Caco-2 (cell line): ENCODE measurements around the gene CASP9. TPM values are rescaled to one million over a fixed set of nuclear protein-coding genes. Genes with fewer than 3 reads are reported as not detected.

Source experiments
- BruUV-seq: library from RNA; stranded (reverse); fragments of 400-500 nt; replicated peaks from 2 replicates; lab custom pipeline; 2021; lab: Mats Ljungman, UMichigan
- CTCF ChIA-PET: fragments of 300-600 bp; sonication (Branson Sonifier 250); formaldehyde crosslinking; loops from one replicate; lab custom pipeline; 2022; ENCODE audit warnings: antibody characterized with exemption; lab: Charles Lee
- POLR2A ChIA-PET: fragments of 300-600 bp; sonication (Branson Sonifier 250); formaldehyde crosslinking; loops from one replicate; lab custom pipeline; 2022; ENCODE audit warnings: antibody characterized with exemption; lab: Charles Lee
- DNase-seq, 2 experiments: peaks; one replicate each; pipeline versions ENCODE4 v3.0.0 to v3.0.0-alpha.2; 2020 to 2022
- H3K27me3 ChIP-seq: replicated peaks from 2 replicates; pipeline ENCODE4 v1.6.0; 2011; ENCODE audit warnings: low read length; ENCODE audit not compliant: control insufficient read depth, insufficient read depth
- H3K36me3 ChIP-seq: 2 replicates; pipeline ENCODE4 v1.5.1; 2011; ENCODE audit warnings: low read length; ENCODE audit not compliant: control insufficient read depth, insufficient read depth
- H3K4me1 ChIP-seq: fragments of 250-450 bp; sonication (Bioruptor Pico); 2 replicates; pipeline ENCODE4 v1.5.1; 2020; ENCODE audit warnings: mild to moderate bottlenecking
- H3K4me3 ChIP-seq: 2 replicates; pipeline ENCODE4 v1.5.1; 2011; ENCODE audit warnings: low read depth, mild to moderate bottlenecking, control low read depth, low read length
- H3K9me3 ChIP-seq: fragments of 250-450 bp; sonication (Bioruptor Pico); 2 replicates; pipeline ENCODE4 v1.5.1; 2020; ENCODE audit warnings: mild to moderate bottlenecking, moderate library complexity
- H3K27ac Mint-ChIP-seq: one replicate; pipeline ENCODE4 v1.8.0; 2022; ENCODE audit warnings: mixed read lengths; ENCODE audit not compliant: unreplicated experiment
- H3K27me3 Mint-ChIP-seq: one replicate; pipeline ENCODE4 v1.8.0; 2022; ENCODE audit warnings: mixed read lengths; ENCODE audit not compliant: insufficient read depth, unreplicated experiment
- H3K36me3 Mint-ChIP-seq: one replicate; pipeline ENCODE4 v1.8.0; 2022; ENCODE audit warnings: mild to moderate bottlenecking, mixed read lengths; ENCODE audit not compliant: insufficient read depth, unreplicated experiment
- H3K4me1 Mint-ChIP-seq: one replicate; pipeline ENCODE4 v1.8.0; 2022; ENCODE audit warnings: low read depth, mixed read lengths; ENCODE audit not compliant: unreplicated experiment
- H3K4me3 Mint-ChIP-seq: one replicate; pipeline ENCODE4 v1.8.0; 2022; ENCODE audit warnings: mild to moderate bottlenecking, moderate library complexity, mixed read lengths; ENCODE audit not compliant: unreplicated experiment
- H3K9me3 Mint-ChIP-seq: one replicate; pipeline ENCODE4 v1.8.0; 2022; ENCODE audit warnings: mixed read lengths; ENCODE audit not compliant: unreplicated experiment
- intact Hi-C: fragments of 100-400 bp; cut with micrococcal nuclease; formaldehyde crosslinking; loops from one replicate; pipeline ENCODE4 v1.10.0; 2022; ENCODE audit not compliant: unreplicated experiment
- total RNA-seq: library from RNA; stranded (reverse); gene quantifications from 2 replicates; pipeline ENCODE4 v1.2.3, GENCODE V29; 2022
- TF ChIP-seq, protein P1 (sequence below), 2 experiments: fragments of 200-600 bp in 1 of 2; IDR thresholded peaks; 1 replicate in 1 of 2; 2 replicates in 1 of 2; pipeline versions ENCODE4 v1.5.1 to v1.8.0; 2011 to 2022; ENCODE audit warnings: antibody characterized with exemption in 1 of 2, control low read depth in 1 of 2, inconsistent platforms in 1 of 2, low read depth in 1 of 2, low read length in 1 of 2, mild to moderate bottlenecking in 1 of 2, moderate library complexity in 1 of 2; ENCODE audit not compliant: insufficient read depth in 1 of 2, severe bottlenecking in 1 of 2, unreplicated experiment in 1 of 2

Gene CASP9
- total RNA-seq, 1 experiment from 2014 or later: 9.9 TPM

DNA sequence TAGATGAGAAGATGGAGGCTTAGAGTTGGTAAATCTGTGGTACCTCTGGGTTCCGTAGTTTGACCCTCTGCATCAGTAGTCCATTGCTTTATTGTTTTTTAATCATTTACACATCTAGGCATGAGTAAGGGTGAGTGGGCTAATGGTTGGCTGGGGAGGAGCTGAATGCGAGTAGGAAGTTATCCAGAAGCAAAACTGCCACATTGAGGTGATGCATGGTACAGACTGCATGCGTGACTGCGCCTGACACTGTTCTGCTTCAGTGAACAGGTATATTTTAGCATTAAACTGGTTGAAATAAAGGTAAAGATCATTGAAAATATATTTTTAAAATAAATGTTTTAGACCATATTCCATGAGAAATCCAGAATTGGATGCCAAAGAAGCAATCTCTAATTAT lies 7.0 kb upstream of the CASP9 start:
- Mint-ChIP-seq H3K36me3 (peaks cover 14% of the 10 kb centered on the region), H3K4me3 (no peak overlapping the region), H3K27me3 (no peaks in the 10 kb centered on the region), H3K9me3 (no peaks in the 10 kb centered on the region), H3K27ac (no peak overlapping the region), H3K4me1 (no peaks in the 10 kb centered on the region)
- Histone ChIP-seq H3K27me3 (no peaks in the 10 kb centered on the region), H3K4me3 (no peak overlapping the region), H3K4me1 (no peaks in the 10 kb centered on the region; the same call in 1 of the 2 replicates), H3K9me3 (no peaks in the 10 kb centered on the region), H3K36me3 (no peaks in the 10 kb centered on the region; the same call in 1 of the 2 replicates)
- CTCF ChIA-PET: no interaction called here
- BruUV-seq: no TSS peak
- intact Hi-C loops: no loop called here
- POLR2A ChIA-PET: no interaction called here
- DNase-seq: no peak
- TF ChIP-seq, protein P1, sequence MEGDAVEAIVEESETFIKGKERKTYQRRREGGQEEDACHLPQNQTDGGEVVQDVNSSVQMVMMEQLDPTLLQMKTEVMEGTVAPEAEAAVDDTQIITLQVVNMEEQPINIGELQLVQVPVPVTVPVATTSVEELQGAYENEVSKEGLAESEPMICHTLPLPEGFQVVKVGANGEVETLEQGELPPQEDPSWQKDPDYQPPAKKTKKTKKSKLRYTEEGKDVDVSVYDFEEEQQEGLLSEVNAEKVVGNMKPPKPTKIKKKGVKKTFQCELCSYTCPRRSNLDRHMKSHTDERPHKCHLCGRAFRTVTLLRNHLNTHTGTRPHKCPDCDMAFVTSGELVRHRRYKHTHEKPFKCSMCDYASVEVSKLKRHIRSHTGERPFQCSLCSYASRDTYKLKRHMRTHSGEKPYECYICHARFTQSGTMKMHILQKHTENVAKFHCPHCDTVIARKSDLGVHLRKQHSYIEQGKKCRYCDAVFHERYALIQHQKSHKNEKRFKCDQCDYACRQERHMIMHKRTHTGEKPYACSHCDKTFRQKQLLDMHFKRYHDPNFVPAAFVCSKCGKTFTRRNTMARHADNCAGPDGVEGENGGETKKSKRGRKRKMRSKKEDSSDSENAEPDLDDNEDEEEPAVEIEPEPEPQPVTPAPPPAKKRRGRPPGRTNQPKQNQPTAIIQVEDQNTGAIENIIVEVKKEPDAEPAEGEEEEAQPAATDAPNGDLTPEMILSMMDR (IDR thresholded peaks at IDR 0.05; ENCODE audit: insufficient read depth in 1 of 2, low read depth in 1 of 2, low read length in 1 of 2, severe bottlenecking in 1 of 2, unreplicated experiment in 1 of 2): no peak

DNA sequence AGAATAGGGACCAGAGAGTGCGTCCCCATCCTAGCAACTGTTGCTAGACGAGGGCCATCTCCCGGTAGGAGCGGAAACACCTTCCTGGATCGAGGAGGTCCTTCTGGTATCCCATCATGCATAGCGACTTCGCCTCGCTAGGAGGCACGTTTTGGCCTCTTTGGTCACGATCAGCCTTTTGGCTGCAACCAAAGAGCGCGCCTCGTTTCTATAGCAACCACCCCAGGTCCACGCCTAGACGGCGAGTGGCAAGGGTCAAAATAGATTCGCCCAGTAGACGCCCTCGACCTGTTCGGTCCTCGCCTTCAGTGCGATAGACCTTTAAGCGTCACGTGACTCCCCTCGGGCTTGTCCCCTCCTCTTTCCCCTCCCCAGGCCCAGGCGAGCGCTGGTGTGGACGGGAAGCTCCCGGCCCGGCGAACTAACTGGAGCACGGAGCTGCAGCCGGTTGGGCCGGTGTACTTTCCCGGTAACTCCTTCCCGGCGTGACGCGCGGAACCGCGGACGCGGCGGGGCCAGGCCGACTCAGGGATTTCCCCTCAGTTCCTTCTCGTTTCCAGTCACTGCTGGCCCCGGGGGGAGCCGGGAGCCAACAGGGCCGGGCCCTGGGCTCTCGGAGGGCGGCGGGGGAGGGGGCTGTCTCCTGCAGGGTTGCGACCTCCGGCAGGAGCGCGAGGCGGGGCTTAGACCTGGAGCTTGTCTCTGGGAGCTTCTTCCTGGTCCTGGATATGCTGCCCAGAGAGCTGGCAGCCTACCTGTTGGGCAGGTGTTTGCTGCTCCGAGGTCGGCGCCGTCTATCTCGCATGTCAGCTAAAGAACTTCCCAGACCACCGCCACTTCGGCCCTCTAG lies 2.7 kb upstream of the CASP9 start, which contains the start of gene DNAJC16:
Gene DNAJC16 (plus strand): TSS at position 359 of the 850 bp plus-strand sequence. CDS start 2,258 bp downstream, outside the sequence.
- peaks cover 8% of the 10 kb centered on the region; the same call in 1 of the 2 replicates for H3K4me1 ChIP-seq
- CTCF ChIA-PET: interaction anchor here (0.6 to 0.7 kb wide), 2 partner anchors 215 to 261 kb away, joined by 3 to 8 read pairs; partner anchors contain the start of gene TMEM82
- Mint-ChIP-seq H3K27ac (peak within 1 kb of the TSS; percentile 96), H3K9me3 (no peaks in the 10 kb centered on the region), H3K4me1 (peaks cover 9% of the 10 kb centered on the region), H3K4me3 (peak within 1 kb of the TSS; percentile 81), H3K36me3 (peaks cover 29% of the 10 kb centered on the region), H3K27me3 (no peaks in the 10 kb centered on the region)
- H3K27me3 ChIP-seq: no peaks in the 10 kb centered on the region
- no peaks in the 10 kb centered on the region for H3K36me3 ChIP-seq
- peak within 1 kb of the TSS; percentile 52 for H3K4me3 ChIP-seq
- intact Hi-C loops: loop anchor here (1.0 to 5.0 kb wide), 4 partner anchors 91 to 841 kb away; partner anchors contain the start of genes DDI2, SPEN and SZRD1
- POLR2A ChIA-PET: interaction anchor here (0.7 to 1.1 kb wide), 2 partner anchors 13 to 77 kb away, joined by 4 to 5 read pairs; no protein-coding TSS in a partner anchor
- BruUV-seq: no TSS peak
- H3K9me3 ChIP-seq: no peaks in the 10 kb centered on the region
- TF ChIP-seq, protein P1 (IDR thresholded peaks at IDR 0.05; ENCODE audit: insufficient read depth in 1 of 2, low read depth in 1 of 2, low read length in 1 of 2, severe bottlenecking in 1 of 2, unreplicated experiment in 1 of 2): peak in 1 of 2 experiments; percentile 21
- DNase-seq: peak; percentile 98 to 99

DNA sequence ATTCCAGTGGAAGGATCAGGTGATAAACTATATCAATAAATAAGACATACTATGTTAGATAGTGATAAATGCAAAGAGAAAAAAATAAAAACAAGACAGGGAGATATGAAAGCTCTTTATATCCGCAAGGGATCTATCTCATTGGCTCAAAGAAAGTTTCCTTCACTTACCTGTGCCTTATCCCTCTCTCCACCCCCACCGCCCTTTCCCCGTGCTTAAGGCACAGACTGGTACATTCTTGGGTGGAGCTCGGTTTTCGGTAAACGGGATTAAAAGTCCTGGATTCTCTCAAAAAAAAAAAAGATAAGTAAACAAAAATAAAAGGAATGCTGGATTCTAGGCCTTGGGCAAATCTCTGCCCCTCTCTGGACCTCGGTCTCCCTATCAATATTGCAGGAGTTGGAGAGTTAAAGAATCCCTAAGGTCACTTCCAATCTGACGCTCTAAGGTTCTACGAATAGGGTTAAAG lies 2.0 kb upstream of the CASP9 start:
- CTCF ChIA-PET: no interaction called here

More for the DNA sequence above, 2.0 kb upstream of the CASP9 start:
- TF ChIP-seq, protein P1 (IDR thresholded peaks at IDR 0.05; ENCODE audit: insufficient read depth in 1 of 2, low read depth in 1 of 2, low read length in 1 of 2, severe bottlenecking in 1 of 2, unreplicated experiment in 1 of 2): no peak
- BruUV-seq: no TSS peak
- Mint-ChIP-seq H3K27me3 (no peaks in the 10 kb centered on the region), H3K4me1 (peaks cover 9% of the 10 kb centered on the region), H3K4me3 (peak overlapping the region; percentile 81), H3K9me3 (no peaks in the 10 kb centered on the region), H3K36me3 (peaks cover 29% of the 10 kb centered on the region), H3K27ac (peak overlapping the region; percentile 96)
- Histone ChIP-seq H3K4me3 (peak overlapping the region; percentile 35), H3K9me3 (no peaks in the 10 kb centered on the region), H3K4me1 (peaks cover 8% of the 10 kb centered on the region; the same call in 1 of the 2 replicates), H3K27me3 (no peaks in the 10 kb centered on the region), H3K36me3 (no peaks in the 10 kb centered on the region)
- intact Hi-C loops: loop anchor here (1.0 to 5.0 kb wide), 4 partner anchors 91 to 841 kb away; partner anchors contain the start of genes DDI2, SPEN and SZRD1
- DNase-seq: no peak
- POLR2A ChIA-PET: no interaction called here
